GM12892 (cell line): ENCODE data around the gene TJP1.
"Not testable (repeated sequence)": the region's sequence is repeated elsewhere in the genome, so short reads cannot be mapped to it uniquely, and the experiment has no call there.

Source experiments
- DNase-seq: peaks from one replicate; pipeline ENCODE4 v3.0.0; 2011; ENCODE audit not compliant: insufficient read length
- FAIRE-seq: peaks from 2 replicates; lab custom pipeline; 2011; peaks lifted over from hg19 to GRCh38; lab: Jason Lieb, UNC
- POLR2A ChIP-seq: IDR thresholded peaks from 2 replicates; pipeline ENCODE4 v1.6.1; 2011; ENCODE audit warnings: low read depth, low read length, control low read depth
- POLR2AphosphoS5 ChIP-seq: IDR thresholded peaks from 2 replicates; pipeline ENCODE4 v1.6.1; 2011; ENCODE audit warnings: low read depth, low read length, control low read depth
- TAF1 ChIP-seq: IDR thresholded peaks from 2 replicates; pipeline ENCODE4 v1.6.1; 2011; ENCODE audit warnings: low read depth, mild to moderate bottlenecking, control low read depth, low read length, borderline replicate concordance

Gene TJP1

GRCh38 chr15:29711531-29711930 lies 110.7 kb downstream of the TJP1 start:
- TF ChIP-seq POLR2A (no peak), TAF1 (no peak), POLR2AphosphoS5 (no peak)
- FAIRE-seq (no peak), DNase-seq (no peak)

GRCh38 chr15:29708519-29708918 lies 113.7 kb downstream of the TJP1 start:
- FAIRE-seq, result no peak
- no peak for TF ChIP-seq TAF1
- TF ChIP-seq POLR2AphosphoS5, result no peak
- TF ChIP-seq POLR2A, result no peak

GRCh38 chr15:29704950-29705597 lies 117.2 kb downstream of the TJP1 start:
- FAIRE-seq (no peak), DNase-seq (no peak)

More at GRCh38 chr15:29708519-29708918, 113.7 kb downstream of the TJP1 start:
- DNase-seq, result no peak

GRCh38 chr15:29701151-29701550 lies 121.1 kb downstream of the TJP1 start:
- DNase-seq (no peak), FAIRE-seq (no peak)
- TF ChIP-seq TAF1 (no peak), POLR2AphosphoS5 (no peak), POLR2A (no peak)

More at GRCh38 chr15:29704950-29705597, 117.2 kb downstream of the TJP1 start:
- TF ChIP-seq POLR2AphosphoS5 (no peak), POLR2A (no peak), TAF1 (no peak)

- FAIRE-seq (no peak), DNase-seq (no peak)
- TF ChIP-seq POLR2A (no peak), TAF1 (no peak), POLR2AphosphoS5 (no peak)
These were observed 122.0 kb downstream of the TJP1 start for GRCh38 chr15:29700296-29700695.

GRCh38 chr15:29699791-29700190 lies 122.5 kb downstream of the TJP1 start:
- TF ChIP-seq TAF1 (no peak), POLR2AphosphoS5 (no peak), POLR2A (no peak)
- DNase-seq (no peak), FAIRE-seq (no peak)

GRCh38 chr15:29698030-29698701 lies 124.1 kb downstream of the TJP1 start:
- TF ChIP-seq POLR2A, result no peak
- TF ChIP-seq POLR2AphosphoS5, result no peak
- TF ChIP-seq TAF1, result no peak
- no peak for DNase-seq
- FAIRE-seq, result no peak

- DNase-seq (no peak), FAIRE-seq (no peak)
- TF ChIP-seq TAF1 (no peak), POLR2A (no peak), POLR2AphosphoS5 (no peak)
These were observed 125.1 kb downstream of the TJP1 start for GRCh38 chr15:29696950-29697738.

GRCh38 chr15:29696506-29696905 lies 125.8 kb downstream of the TJP1 start:
- not testable (repeated sequence) for FAIRE-seq, DNase-seq

GRCh38 chr15:29695489-29696167 lies 126.6 kb downstream of the TJP1 start:
- FAIRE-seq (no peak), DNase-seq (no peak)
- no peak for TF ChIP-seq POLR2A
- no peak for TF ChIP-seq POLR2AphosphoS5
- no peak for TF ChIP-seq TAF1

GRCh38 chr15:29693225-29693624 lies 129.0 kb downstream of the TJP1 start:
- FAIRE-seq (no peak), DNase-seq (no peak)
- TF ChIP-seq TAF1 (no peak), POLR2AphosphoS5 (no peak), POLR2A (no peak)
